WI38 (cell line): ENCODE data around the gene PCIF1.
"Not testable (repeated sequence)": the region's sequence is repeated elsewhere in the genome, so short reads cannot be mapped to it uniquely, and the experiment has no call there.

Experiments used
- H3K4me3 ChIP-seq: 2 replicates; pipeline ENCODE4 v1.5.1; 2011; ENCODE audit warnings: low read depth, mild to moderate bottlenecking, control low read depth, low read length
- TF ChIP-seq, protein P1 (sequence below): IDR thresholded peaks from 2 replicates; pipeline ENCODE4 v1.5.1; 2012; ENCODE audit warnings: low read depth, mild to moderate bottlenecking, control low read depth, low read length

PCIF1 gene

GRCh38 chr20:45987108-45987780, 52.8 kb downstream of the PCIF1 start:
- H3K4me3 ChIP-seq: no peak overlapping the region
- TF ChIP-seq, protein P1, sequence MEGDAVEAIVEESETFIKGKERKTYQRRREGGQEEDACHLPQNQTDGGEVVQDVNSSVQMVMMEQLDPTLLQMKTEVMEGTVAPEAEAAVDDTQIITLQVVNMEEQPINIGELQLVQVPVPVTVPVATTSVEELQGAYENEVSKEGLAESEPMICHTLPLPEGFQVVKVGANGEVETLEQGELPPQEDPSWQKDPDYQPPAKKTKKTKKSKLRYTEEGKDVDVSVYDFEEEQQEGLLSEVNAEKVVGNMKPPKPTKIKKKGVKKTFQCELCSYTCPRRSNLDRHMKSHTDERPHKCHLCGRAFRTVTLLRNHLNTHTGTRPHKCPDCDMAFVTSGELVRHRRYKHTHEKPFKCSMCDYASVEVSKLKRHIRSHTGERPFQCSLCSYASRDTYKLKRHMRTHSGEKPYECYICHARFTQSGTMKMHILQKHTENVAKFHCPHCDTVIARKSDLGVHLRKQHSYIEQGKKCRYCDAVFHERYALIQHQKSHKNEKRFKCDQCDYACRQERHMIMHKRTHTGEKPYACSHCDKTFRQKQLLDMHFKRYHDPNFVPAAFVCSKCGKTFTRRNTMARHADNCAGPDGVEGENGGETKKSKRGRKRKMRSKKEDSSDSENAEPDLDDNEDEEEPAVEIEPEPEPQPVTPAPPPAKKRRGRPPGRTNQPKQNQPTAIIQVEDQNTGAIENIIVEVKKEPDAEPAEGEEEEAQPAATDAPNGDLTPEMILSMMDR: peak; percentile 85

- H3K4me3 ChIP-seq: not testable (repeated sequence)
Observed at GRCh38 chr20:45988830-45989229, 54.3 kb downstream of the PCIF1 start.

DNA sequence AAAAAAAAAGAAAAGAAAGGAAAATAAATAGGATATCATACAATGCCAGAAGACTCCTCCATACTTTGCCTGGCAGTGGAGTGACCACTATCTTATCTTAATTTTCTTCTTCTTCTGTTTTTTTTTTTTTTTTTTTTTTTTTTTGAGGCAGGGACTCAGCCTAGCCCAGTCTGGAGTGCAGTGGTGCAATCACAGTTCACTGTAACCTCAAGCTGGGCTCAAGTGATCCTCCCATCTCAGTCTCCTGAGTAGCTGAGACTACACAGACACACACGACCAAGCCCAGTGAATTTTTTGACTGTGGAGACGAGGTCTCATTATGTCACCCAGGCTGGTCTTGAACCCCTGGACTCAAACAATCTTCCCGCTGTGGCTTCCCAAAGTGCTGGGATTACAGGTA, 57.1 kb downstream of the PCIF1 start:
- no peak overlapping the region for H3K4me3 ChIP-seq

GRCh38 chr20:45993197-45993951, 58.9 kb downstream of the PCIF1 start:
- TF ChIP-seq, protein P1: no peak
- H3K4me3 ChIP-seq: no peak overlapping the region

More for the DNA sequence above, 57.1 kb downstream of the PCIF1 start:
- TF ChIP-seq, protein P1: no peak

- no peak overlapping the region for H3K4me3 ChIP-seq
- TF ChIP-seq, protein P1: no peak
Observed at GRCh38 chr20:45994761-45995493, 60.4 kb downstream of the PCIF1 start.

- not testable (repeated sequence) for H3K4me3 ChIP-seq
Observed at GRCh38 chr20:45995495-45996097, 61.1 kb downstream of the PCIF1 start.

DNA sequence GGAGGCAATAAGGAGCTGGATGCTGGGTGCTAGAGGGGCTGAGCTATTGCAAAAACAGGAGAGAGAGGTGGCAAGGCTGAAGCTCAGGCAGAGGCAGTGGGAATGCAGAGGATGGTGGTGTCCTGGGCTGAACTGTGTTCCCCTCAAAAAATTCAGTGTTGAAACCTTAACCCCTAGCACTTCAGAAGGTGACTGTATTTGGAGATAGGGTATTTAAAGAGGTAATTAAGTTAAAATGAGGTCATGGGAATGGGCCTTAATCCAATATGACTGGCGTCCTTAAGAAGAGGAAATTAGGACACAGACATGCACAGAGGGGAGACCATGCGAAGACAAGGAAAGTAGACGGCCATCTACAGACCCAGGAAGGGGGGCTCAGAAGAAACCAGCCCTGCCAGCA, 62.7 kb downstream of the PCIF1 start:
- TF ChIP-seq, protein P1: no peak
- H3K4me3 ChIP-seq: no peak overlapping the region
